ENCODE data around the gene ADGRL2. TPM values are rescaled to one million over a fixed set of nuclear protein-coding genes. Genes with fewer than 3 reads are reported as not detected.

ADGRL2 gene
- polyA plus RNA-seq, 1 donor (not counting 4 experiments of a cell fraction or from before 2014, with no cell fraction given): 6.6 TPM

DNA sequence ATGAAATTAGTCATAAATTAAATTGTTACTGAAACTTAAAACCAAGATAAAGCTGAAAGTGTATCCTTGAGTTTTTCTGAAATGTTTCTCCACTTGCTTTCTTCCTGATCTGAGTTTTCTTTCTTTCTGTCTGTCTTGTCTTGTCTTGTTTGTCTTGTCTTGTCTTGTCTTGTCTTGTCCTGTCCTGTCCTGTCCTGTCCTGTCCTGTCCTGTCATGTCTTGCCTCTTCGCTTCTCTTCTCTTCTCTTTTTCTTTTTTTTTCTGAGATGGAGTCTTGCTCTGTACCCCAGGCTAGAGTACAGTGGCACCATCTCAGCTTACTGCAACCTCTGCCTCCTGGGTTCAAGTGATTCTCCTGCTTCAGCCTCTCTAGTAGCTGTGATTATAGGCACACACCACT lies 73.7 kb downstream of the ADGRL2 start:
- Histone ChIP-seq H3K36me3 (ENCODE audit: control insufficient read depth in 2 of 2, extremely low read depth in 1 of 2, insufficient read depth in 2 of 2, low read length in 2 of 2) (no peaks in the 10 kb centered on the region), H3K4me1 (ENCODE audit: control insufficient read depth, extremely low read depth, insufficient read depth, low read length) (no peaks in the 10 kb centered on the region), H3K9me3 (ENCODE audit: control insufficient read depth, low read depth, low read length) (no peaks in the 10 kb centered on the region), H3K9me1 (ENCODE audit: control insufficient read depth, extremely low read depth, insufficient read depth, low read length) (no peaks in the 10 kb centered on the region), H3K4me3 (ENCODE audit: control insufficient read depth in 2 of 3, extremely low read depth in 1 of 3, insufficient read depth in 2 of 3, low read depth in 1 of 3, low read length in 3 of 3) (no peak overlapping the region), H3K27me3 (ENCODE audit: control insufficient read depth, extremely low read depth, insufficient read depth, low read length) (no peaks in the 10 kb centered on the region), H3K27ac (ENCODE audit: control insufficient read depth, insufficient read depth, low read length) (no peak overlapping the region), H3K79me2 (ENCODE audit: control insufficient read depth, insufficient read depth, low read length) (no peaks in the 10 kb centered on the region), H4K20me1 (ENCODE audit: control insufficient read depth, extremely low read depth, insufficient read depth, low read length) (no peaks in the 10 kb centered on the region), H3K9ac (ENCODE audit: control insufficient read depth, extremely low read depth, insufficient read depth, low read length) (no peak overlapping the region), H2AFZ (ENCODE audit: control insufficient read depth, low read length) (no peak overlapping the region), H3K4me2 (ENCODE audit: control insufficient read depth, extremely low read depth, insufficient read depth, low read depth, low read length) (no peak overlapping the region)
- TF ChIP-seq, protein P1, sequence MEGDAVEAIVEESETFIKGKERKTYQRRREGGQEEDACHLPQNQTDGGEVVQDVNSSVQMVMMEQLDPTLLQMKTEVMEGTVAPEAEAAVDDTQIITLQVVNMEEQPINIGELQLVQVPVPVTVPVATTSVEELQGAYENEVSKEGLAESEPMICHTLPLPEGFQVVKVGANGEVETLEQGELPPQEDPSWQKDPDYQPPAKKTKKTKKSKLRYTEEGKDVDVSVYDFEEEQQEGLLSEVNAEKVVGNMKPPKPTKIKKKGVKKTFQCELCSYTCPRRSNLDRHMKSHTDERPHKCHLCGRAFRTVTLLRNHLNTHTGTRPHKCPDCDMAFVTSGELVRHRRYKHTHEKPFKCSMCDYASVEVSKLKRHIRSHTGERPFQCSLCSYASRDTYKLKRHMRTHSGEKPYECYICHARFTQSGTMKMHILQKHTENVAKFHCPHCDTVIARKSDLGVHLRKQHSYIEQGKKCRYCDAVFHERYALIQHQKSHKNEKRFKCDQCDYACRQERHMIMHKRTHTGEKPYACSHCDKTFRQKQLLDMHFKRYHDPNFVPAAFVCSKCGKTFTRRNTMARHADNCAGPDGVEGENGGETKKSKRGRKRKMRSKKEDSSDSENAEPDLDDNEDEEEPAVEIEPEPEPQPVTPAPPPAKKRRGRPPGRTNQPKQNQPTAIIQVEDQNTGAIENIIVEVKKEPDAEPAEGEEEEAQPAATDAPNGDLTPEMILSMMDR (optimal IDR thresholded peaks at IDR 0.05 in 1 of 3, IDR thresholded peaks at IDR 0.05 in 1 of 3, conservative IDR thresholded peaks at IDR 0.05 in 1 of 3; ENCODE audit: extremely low read depth in 1 of 3, insufficient read depth in 2 of 3, low read length in 3 of 3): no peak
- no peak for TF ChIP-seq EZH2 (IDR thresholded peaks at IDR 0.05; ENCODE audit: low read length)
- dilution Hi-C loops (cut with MboI; ENCODE audit: extremely low pct_ligation_motif_present, low sequenced_read_pairs): no loop called here
- no peak for FAIRE-seq
- DNase-seq (ENCODE audit: low read depth, low spot score): no peak

DNA sequence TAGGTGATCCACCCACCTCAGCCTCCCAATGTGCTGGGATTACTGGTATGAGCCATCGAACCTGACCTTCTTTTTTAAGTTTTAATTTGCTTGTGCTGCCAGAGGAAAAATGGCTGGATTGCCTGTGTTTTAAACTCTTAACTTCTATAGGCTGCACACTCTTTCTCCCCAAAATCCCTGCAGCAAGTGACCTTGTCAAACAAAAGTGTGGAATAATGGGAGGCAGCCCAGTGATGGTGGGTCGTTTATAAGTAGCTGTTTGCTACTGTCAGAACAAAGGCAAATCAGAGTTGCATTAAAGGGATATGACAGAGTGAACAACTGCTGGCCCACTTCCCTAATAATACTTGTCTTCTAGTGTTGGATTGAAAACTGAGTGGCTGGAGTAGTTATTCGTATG lies 74.2 kb downstream of the ADGRL2 start:
- Histone ChIP-seq H3K9me3 (ENCODE audit: control insufficient read depth, low read depth, low read length) (no peaks in the 10 kb centered on the region), H4K20me1 (ENCODE audit: control insufficient read depth, extremely low read depth, insufficient read depth, low read length) (no peaks in the 10 kb centered on the region), H3K36me3 (ENCODE audit: control insufficient read depth in 2 of 2, extremely low read depth in 1 of 2, insufficient read depth in 2 of 2, low read length in 2 of 2) (no peaks in the 10 kb centered on the region), H3K27ac (ENCODE audit: control insufficient read depth, insufficient read depth, low read length) (no peak overlapping the region), H3K9ac (ENCODE audit: control insufficient read depth, extremely low read depth, insufficient read depth, low read length) (no peak overlapping the region), H2AFZ (ENCODE audit: control insufficient read depth, low read length) (no peak overlapping the region), H3K9me1 (ENCODE audit: control insufficient read depth, extremely low read depth, insufficient read depth, low read length) (no peaks in the 10 kb centered on the region), H3K27me3 (ENCODE audit: control insufficient read depth, extremely low read depth, insufficient read depth, low read length) (no peaks in the 10 kb centered on the region), H3K79me2 (ENCODE audit: control insufficient read depth, insufficient read depth, low read length) (no peaks in the 10 kb centered on the region), H3K4me1 (ENCODE audit: control insufficient read depth, extremely low read depth, insufficient read depth, low read length) (no peaks in the 10 kb centered on the region), H3K4me3 (ENCODE audit: control insufficient read depth in 2 of 3, extremely low read depth in 1 of 3, insufficient read depth in 2 of 3, low read depth in 1 of 3, low read length in 3 of 3) (no peak overlapping the region), H3K4me2 (ENCODE audit: control insufficient read depth, extremely low read depth, insufficient read depth, low read depth, low read length) (no peak overlapping the region)
- dilution Hi-C loops (cut with MboI; ENCODE audit: extremely low pct_ligation_motif_present, low sequenced_read_pairs): no loop called here
- no peak for FAIRE-seq
- no peak for TF ChIP-seq EZH2 (IDR thresholded peaks at IDR 0.05; ENCODE audit: low read length)
- TF ChIP-seq, protein P1 (optimal IDR thresholded peaks at IDR 0.05 in 1 of 3, IDR thresholded peaks at IDR 0.05 in 1 of 3, conservative IDR thresholded peaks at IDR 0.05 in 1 of 3; ENCODE audit: extremely low read depth in 1 of 3, insufficient read depth in 2 of 3, low read length in 3 of 3): no peak
- no peak for DNase-seq (ENCODE audit: low read depth, low spot score)

Data from keratinocyte (primary cell).